GM18511 (cell line): ENCODE results near the gene GGA1.
"Not testable (repeated sequence)": the region's sequence is repeated elsewhere in the genome, so short reads cannot be mapped to it uniquely, and the experiment has no call there.

Source experiments
- ATAC-seq: cut with Tn5 transposase; IDR thresholded peaks from one replicate; pipeline ENCODE4 v1.9.1; 2021; ENCODE audit warnings: mild to moderate bottlenecking, moderate library complexity; ENCODE audit not compliant: unreplicated experiment

GGA1 gene

GRCh38 chr22:37607010-37607934 is 1.4 kb upstream of the GGA1 start:
- no peak for ATAC-seq

- ATAC-seq, result no peak
Measured at GRCh38 chr22:37607935-37608476, 628 bp upstream of the GGA1 start.

GRCh38 chr22:37609240-37610152 is 862 bp downstream of the GGA1 start:
- peak; percentile 20 for ATAC-seq

- ATAC-seq, result not testable (repeated sequence)
Measured at GRCh38 chr22:37610153-37610475, 1.5 kb downstream of the GGA1 start.

GRCh38 chr22:37610480-37611129 is 2.0 kb downstream of the GGA1 start:
- no peak for ATAC-seq

GRCh38 chr22:37611207-37611606 is 2.6 kb downstream of the GGA1 start:
- ATAC-seq, result no peak

- no peak for ATAC-seq
Measured at GRCh38 chr22:37616201-37617083, 7.8 kb downstream of the GGA1 start.

- no peak for ATAC-seq
Measured at GRCh38 chr22:37617431-37617830, 8.8 kb downstream of the GGA1 start.

GRCh38 chr22:37618072-37618656 is 9.5 kb downstream of the GGA1 start:
- ATAC-seq, result no peak

- no peak for ATAC-seq
Measured at GRCh38 chr22:37618674-37619073, 10.0 kb downstream of the GGA1 start.

- no peak for ATAC-seq
Measured at GRCh38 chr22:37619991-37620390, 11.4 kb downstream of the GGA1 start.

- no peak for ATAC-seq
Measured at GRCh38 chr22:37621352-37621860, 12.8 kb downstream of the GGA1 start.

- ATAC-seq, result no peak
Measured at GRCh38 chr22:37623075-37624016, 14.7 kb downstream of the GGA1 start.

GRCh38 chr22:37624017-37624365 is 15.4 kb downstream of the GGA1 start:
- no peak for ATAC-seq

- no peak for ATAC-seq
Measured at GRCh38 chr22:37624876-37625275, 16.2 kb downstream of the GGA1 start.

GRCh38 chr22:37625737-37626136 is 17.1 kb downstream of the GGA1 start:
- no peak for ATAC-seq

- ATAC-seq, result no peak
Measured at GRCh38 chr22:37626144-37626543, 17.5 kb downstream of the GGA1 start.

GRCh38 chr22:37626556-37627075 is 18.0 kb downstream of the GGA1 start:
- no peak for ATAC-seq
